ENCODE results near the gene FAM83F.
"Not testable (repeated sequence)": the region's sequence is repeated elsewhere in the genome, so short reads cannot be mapped to it uniquely, and the experiment has no call there.

The FAM83F gene

DNA sequence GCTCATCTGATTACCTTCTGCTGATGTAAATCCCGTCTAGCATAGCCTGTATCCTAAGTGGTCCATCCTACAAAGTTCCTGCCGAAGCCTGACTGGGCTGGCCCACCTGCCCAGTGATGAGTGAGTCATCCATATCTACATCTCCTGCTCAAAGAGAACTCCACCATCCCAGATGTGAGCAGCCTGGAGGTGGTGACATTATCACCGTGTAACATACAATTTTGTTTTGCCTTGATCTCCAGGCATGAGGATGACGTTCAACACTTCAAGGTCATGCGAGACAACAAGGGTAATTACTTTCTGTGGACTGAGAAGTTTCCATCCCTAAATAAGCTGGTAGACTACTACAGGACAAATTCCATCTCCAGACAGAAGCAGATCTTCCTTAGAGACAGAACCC lies 29.0 kb upstream of the FAM83F start:
- no peak for DNase-seq (ENCODE audit: low spot score)

DNA sequence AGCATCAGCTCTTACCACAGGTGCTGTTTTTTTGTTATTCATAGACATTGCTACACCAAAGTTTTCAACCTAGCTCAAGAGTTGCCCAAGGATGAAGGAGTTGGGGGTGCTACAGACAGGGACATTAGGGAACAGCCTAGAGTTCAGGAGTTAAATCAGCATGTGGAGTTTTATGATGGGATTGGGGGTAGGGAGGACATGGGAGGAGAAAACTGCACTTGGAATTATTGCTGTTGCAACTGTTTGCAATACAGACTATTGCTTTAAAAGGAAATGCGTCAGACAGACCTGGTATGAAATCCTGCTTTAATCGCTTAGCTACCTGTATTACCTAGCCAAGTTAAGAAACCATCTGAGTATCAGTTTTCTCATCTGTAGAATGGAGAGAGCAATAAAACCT lies 28.3 kb upstream of the FAM83F start:
- no peak for DNase-seq (ENCODE audit: low spot score)

GRCh38 chr22:39967103-39967829 lies 27.5 kb upstream of the FAM83F start:
- DNase-seq (ENCODE audit: low spot score): no peak

- no peak for DNase-seq (ENCODE audit: low spot score)
Observed at GRCh38 chr22:39967996-39968972, 26.5 kb upstream of the FAM83F start.

GRCh38 chr22:39970742-39971141 lies 24.0 kb upstream of the FAM83F start:
- no peak for DNase-seq (ENCODE audit: low spot score)

- DNase-seq (ENCODE audit: low spot score): no peak
Observed at GRCh38 chr22:39972641-39973040, 22.1 kb upstream of the FAM83F start.

- no peak for DNase-seq (ENCODE audit: low spot score)
Observed at GRCh38 chr22:39973656-39974055, 21.1 kb upstream of the FAM83F start.

- DNase-seq (ENCODE audit: low spot score): no peak
Observed at GRCh38 chr22:39974065-39974464, 20.7 kb upstream of the FAM83F start.

DNA sequence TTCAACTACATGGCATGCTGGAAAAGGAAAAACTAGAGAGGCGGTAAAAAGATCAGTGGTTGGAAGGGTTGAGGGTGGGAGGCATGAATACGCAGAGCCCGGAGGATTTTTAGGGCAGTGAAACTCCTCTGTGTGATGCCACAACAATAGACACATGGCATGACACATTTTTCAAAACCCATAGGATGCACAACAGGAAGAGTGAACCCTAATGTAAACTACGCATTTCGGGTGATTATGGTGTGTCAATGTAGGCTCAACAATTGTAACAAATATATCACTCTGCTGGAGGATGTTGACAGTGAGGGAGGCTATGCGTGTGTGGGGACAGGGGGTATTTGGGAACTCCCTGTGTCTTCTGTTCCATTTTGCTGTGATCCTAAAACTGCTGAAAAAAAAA lies 15.7 kb upstream of the FAM83F start:
- no peak for DNase-seq (ENCODE audit: low spot score)

DNA sequence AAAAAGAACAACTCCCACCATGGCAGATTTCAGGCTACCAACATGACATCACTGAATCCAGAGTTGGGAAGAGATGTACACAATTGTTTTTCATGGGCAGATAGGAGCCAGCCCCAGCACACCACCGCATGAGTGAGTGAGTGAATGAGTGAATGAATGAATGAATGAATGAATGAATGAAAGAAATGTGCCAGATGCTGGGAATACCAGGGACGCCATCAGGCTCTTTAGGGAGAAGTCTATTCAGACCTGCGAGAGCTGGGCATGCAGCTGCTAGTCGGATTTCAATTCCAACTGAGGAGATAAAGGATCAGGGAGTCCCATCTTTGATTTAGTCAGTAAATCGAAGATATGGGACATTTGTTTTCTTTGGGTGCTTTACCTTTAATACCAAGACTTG lies 15.3 kb upstream of the FAM83F start:
- DNase-seq (ENCODE audit: low spot score): no peak

GRCh38 chr22:39980596-39980995 lies 14.2 kb upstream of the FAM83F start:
- no peak for DNase-seq (ENCODE audit: low spot score)

DNA sequence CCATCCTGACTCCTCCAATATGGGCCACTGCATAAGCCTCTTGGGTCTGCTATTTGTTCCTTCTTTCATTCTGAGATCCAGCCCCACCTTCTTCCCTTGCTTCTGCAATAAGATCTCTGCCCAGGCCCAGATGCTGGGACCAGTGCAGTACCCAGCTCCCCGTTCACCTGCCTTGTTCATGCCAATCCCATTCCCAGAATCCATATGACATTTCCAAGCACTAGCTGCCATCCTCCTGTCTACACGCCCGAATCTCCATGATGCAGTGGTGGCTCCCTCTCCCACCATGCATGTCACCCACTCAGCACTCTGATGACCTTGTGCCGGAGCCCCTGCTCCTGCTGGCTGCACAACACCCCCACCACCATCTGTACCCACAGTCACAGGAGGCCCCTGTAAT lies 11.4 kb upstream of the FAM83F start:
- DNase-seq (ENCODE audit: low spot score): no peak

- DNase-seq (ENCODE audit: low spot score): no peak
Observed at GRCh38 chr22:39984006-39984405, 10.7 kb upstream of the FAM83F start.

DNA sequence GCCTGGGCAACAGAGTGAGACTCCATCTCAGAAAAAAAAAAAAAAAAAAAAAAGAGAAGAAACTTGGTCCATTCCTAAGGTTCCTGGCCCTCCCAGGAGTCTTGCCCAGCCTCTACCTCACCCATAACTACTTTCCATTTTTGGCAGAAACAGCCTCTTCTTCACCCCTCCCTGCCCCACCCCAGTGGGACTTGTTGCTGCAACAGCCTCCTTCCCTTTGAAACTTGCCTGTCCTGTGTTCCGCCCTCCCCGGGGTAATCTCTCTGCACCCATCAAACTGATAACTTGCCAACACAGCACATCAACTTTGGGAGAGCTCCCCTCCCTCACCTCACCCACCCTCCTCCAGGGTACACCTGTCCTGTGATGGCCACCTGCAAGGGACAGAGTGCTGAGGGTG lies 10.0 kb upstream of the FAM83F start:
- no peak for DNase-seq (ENCODE audit: low spot score)

DNA sequence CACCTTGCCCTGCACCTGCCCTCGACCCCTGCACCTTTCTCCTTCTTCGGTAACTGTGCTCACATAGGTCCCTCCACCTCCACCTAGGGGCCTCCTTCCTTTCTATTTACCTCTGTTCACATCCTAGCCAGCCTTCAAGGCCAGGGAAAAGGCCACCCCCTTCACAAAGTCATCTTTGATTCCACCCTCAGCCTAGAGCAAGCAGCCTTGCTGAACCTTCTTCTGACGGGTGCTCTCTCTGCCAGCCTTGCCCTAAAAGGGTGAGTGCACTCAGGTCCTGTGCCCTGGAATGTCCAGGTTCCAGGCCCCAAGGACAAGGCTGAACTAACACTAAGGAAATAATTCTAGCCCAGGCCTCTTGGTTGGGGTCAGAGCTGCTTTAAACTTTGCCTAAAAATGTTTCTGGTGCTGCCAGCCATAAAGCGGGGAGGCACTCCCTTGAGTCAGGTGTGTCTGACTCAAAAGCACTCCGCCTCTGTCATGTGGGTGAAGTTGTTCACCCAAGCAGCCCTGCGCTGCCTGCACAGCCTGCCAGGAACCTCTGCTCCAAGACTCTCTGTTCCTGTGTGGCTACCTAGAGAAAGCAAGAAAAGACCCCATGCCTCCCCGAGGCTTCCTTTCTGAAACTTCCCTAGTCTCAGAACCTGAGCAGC lies 9.2 kb upstream of the FAM83F start:
- no peak for DNase-seq (ENCODE audit: low spot score)

DNA sequence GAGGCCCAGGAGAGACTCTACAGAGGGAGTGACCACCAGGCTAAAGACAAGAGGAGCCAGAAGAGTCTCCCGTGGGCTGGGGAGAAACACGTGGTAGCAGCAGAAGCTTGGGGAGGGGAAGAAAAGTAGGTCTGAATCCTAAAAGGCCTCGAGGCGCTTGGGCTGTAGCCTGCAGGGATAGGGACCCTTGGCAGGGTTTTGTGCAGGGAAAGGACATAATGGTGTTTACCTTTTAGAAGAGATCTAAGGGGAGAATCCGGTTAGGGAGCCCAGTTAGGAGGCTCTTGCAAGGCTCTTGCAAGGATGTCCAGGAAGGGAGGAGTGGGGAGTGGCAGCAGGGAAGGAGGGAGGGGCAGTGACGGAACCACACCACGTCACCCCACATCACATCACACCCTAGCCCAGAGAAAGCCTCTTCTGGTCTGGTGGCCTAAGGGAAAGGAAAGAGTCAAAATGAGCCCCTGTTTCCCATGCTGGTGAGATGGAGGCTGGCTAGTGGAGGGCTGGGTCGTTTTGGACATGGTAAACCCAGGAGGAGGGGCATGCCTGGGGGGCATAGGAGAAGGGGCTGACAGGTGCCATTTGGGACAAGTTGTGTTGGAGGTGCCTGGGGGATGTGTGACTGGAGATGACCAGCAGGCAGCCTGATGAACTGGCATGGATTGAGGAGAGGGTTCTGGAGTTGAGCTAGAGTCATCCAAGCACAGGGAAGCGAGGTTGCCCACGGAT lies 6.2 kb upstream of the FAM83F start:
- DNase-seq (ENCODE audit: low spot score): no peak

DNA sequence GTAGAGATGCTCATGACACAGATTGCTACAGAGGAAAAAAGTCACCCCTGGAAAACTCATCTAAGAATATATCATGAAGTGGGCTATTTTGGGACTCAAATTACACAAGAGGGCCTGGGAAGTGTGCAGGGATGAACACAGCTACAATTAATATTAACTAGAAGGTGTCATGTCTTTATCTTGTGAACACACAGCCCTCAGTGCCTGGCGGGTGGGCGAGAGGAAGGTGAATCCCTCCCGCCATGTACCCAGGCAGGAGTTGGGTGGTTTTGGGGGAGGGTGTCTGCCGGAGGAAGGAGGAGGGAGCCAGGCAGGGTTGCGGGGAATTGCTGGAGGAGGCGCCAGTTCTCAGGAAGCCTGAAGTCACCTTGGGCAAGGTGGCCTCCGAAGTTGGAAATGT lies 5.1 kb upstream of the FAM83F start:
- DNase-seq (ENCODE audit: low spot score): no peak

- DNase-seq (ENCODE audit: low spot score): no peak
Observed at GRCh38 chr22:39990686-39991085, 4.1 kb upstream of the FAM83F start.

DNA sequence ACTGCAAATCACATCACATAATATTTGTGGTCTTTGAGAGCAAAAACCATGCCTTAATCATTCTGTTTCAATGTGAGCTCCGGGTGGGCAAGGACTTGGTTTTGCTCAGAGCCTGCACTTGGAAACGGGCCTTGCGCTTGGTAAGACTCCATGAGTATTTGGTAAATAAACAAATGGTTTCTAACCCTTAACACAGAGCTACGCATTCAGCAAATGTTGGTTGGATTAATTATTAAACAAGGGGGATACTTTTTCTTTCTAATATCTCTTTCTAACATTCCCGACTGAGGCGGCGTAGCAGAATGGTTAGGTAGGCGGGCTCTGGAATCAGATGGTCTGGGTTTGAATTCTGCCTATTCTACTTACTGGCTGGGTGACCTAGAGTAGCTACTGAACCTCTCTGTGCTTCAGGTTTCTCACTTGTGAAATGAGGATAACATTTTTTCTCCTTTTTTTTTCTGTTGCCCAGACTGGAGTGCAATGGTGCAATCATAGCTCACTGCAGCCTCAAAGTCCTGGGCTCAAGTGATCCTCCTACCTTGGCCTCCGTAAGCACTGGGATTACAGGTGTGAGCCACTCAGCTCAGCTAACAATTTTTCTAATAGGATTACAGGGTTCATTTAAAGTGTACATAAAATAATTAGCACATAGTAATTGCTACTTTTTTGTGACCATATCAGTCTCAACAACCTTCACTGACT lies 3.4 kb upstream of the FAM83F start:
- no peak for DNase-seq (ENCODE audit: low spot score)

DNA sequence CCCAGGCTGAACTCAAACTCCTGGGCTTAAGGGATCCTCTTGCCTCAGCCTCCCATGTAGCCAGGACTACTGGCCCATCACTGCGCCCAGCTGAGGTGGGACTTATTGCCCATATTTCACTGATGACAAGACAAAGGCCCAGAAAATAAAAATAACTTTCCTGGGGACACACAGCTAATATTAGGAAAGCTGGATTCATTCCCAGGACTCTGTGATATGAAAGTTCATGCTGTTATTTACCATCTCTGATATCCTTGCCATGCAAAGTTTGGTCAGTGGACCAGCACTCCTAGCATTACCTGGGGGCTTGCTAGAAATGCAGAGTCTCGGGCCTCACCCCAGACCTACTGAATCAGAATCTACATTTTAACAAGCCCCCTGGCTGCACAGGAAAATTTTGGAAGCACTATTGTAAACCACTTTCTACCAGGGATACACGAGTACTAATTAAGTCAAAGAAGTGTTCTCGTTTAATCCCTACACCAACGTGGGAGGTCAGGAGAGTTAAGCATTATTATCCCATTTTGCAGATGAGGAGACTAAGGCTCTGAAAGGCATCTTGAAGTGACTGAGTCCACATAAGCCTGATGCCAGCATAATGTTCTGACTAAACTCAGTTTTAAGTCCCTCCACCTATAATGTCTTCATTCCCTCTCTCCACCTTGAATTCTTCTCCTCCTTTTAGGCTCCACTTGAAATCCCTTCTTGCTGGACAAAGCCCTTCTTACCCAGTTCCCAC lies 2.5 kb upstream of the FAM83F start:
- no peak for DNase-seq (ENCODE audit: low spot score)

DNA sequence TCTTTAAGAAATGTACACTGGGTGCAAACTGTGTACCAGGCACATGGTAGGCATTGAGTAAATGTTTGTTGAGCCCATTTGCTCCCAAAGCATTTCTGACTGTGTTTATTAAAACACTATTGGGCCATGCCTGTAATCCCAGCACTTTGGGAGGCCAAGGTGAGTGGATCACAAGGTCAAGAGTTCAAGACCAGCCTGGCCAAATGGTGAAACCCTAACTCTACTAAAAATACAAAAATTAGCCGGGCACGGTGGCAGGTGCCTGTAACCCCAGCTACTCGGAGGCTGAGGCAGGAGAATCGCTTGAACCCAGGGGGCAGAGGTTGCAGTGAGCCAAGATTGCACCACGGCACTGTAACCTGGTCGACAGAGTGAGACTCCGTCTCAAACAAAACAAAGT lies 1.9 kb upstream of the FAM83F start:
- DNase-seq (ENCODE audit: low spot score): not testable (repeated sequence)

All from AG08396 (cell line).